Loucy (cell line): Measurements from ENCODE around the gene CNTNAP2.

Source experiments
- CTCF ChIP-seq: fragments of 200-600 bp; sonication (generic); conservative IDR thresholded peaks from 2 replicates; pipeline ENCODE4 v1.5.1; 2014; ENCODE audit warnings: mild to moderate bottlenecking, antibody characterized with exemption, low read length
- EZH2phosphoT487 ChIP-seq: fragments of 200-600 bp; IDR thresholded peaks from 2 replicates; pipeline ENCODE4 v1.6.1; 2018; ENCODE audit warnings: antibody characterized with exemption, mild to moderate bottlenecking, moderate library complexity, borderline replicate concordance

GRCh38 chr7:147971606-147972110, 1855.1 kb downstream of the CNTNAP2 start:
- TF ChIP-seq CTCF (no peak), EZH2phosphoT487 (no peak)
